HG02852 (cell line): ENCODE data around the gene PTMS.

Source experiments
- ATAC-seq: cut with Tn5 transposase; IDR thresholded peaks from one replicate; pipeline ENCODE4 v1.9.1; 2021; ENCODE audit warnings: mild to moderate bottlenecking, moderate library complexity; ENCODE audit not compliant: unreplicated experiment

The PTMS gene

DNA sequence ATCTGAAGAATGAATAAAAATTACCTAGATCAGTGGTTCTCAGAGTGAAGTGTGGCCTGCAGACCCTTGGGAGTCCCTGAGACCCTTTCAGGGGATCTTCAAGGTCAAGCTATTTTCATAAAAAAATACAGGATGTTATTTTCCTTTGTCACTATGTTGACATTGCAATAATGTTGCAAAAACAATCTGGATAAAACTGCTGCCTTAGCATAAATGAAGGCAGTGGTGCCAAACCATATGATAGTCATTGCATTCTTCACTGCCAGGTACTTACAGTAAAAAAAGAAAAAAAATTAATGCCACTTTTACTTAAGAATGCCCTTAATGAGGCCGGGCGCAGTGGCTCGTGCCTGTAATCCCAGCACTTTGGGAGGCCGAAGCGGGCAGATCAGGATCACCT lies 21.1 kb downstream of the PTMS start:
- no peak for ATAC-seq

DNA sequence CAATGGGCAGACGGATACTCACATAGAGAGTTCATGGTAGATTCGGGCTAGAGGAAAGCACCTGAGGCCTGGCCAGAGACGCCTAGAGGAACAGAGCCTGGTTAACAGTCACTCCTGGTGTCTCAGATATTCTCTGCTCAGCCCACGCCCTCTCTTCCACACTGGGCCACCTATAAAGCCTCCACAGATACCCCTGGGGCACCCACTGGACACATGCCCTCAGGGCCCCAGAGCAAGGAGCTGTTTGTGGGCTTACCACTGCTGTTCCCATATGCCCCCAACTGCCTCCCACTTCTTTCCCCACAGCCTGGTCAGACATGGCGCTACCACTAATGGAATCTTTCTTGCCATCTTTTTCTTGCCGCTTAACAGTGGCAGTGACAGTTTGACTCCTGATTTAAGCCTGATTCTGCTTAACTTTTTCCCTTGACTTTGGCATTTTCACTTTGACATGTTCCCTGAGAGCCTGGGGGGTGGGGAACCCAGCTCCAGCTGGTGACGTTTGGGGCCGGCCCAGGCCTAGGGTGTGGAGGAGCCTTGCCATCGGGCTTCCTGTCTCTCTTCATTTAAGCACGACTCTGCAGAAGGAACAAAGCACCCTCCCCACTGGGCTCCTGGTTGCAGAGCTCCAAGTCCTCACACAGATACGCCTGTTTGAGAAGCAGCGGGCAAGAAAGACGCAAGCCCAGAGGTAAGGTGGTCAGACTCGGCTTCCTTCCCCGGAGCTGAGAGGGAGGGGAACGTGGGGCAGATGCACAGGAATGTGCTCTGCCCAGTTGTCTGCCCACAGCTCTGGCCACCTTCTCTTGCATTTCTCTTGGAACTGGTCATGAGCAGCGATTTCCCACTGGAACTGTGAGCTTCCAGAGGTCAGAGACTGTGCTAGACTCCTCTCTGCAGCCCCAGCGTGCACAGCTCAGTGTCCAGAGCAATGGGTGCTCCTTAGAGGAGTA lies 23.1 kb downstream of the PTMS start, which contains the start of gene CD4:
Gene CD4 (plus strand): TSS at position 557 of the 953 bp plus-strand sequence. CDS start 10,611 bp downstream, outside the sequence.
- ATAC-seq = no peak

DNA sequence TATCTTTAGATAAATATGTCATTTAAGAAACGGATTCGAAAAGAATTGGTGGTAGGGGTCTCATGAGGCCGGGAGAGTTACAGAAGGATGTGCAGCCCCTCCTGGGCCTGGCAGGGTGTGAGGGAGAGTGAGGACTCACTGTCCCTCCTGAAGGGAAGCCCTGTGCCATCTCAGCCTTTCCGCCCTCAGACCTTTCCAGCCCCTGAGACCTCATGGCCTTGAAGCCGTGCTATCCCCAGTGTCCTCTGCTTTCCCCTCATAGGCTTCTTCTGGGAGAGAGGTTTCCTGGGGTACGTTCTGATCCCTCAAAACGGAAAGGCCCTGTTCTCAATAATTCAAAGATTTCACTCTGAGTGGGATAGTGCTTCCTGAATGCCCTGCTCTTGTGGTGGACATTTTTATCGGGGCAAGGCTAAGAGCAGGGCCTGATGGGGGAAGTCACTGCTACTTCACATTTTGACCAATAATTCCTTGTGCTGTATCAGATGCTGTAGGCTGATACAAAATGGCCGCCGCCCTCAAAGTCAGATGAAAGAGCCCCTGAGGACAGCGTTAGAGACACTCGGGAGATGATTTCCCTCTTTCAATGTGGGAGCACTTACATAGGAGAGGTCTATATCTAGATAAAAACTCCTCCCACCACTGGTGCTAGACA lies 24.5 kb downstream of the PTMS start:
- ATAC-seq = no peak

DNA sequence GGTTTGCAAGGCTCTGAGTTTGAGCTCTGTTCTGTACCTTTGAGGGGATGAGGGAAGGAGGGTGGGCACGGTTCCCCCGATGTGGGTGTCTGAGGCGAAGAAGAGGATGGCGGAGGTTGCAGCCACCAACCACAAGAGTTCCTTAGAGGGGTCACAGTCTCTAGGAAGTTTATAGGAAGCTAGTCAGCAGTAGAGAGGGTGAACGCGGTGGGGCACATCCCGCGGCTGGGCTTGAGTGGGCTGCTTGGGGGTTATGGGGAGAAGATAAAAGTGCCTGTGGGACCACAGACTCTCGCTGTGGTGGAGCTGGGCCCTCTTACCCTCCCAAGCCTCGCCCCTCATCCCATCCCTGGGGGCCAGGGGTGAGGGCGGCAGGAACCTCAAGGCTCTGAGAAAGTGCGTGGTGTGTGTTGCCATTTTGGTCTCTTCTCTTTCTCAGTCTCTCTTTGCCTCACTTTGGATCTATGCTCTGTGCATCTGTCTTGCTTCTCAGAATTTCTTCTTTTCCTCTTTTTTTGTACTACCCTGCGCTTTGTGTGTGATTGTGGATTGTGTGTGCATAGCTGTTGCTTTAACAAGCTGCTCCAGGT lies 25.9 kb downstream of the PTMS start:
- ATAC-seq = no peak

DNA sequence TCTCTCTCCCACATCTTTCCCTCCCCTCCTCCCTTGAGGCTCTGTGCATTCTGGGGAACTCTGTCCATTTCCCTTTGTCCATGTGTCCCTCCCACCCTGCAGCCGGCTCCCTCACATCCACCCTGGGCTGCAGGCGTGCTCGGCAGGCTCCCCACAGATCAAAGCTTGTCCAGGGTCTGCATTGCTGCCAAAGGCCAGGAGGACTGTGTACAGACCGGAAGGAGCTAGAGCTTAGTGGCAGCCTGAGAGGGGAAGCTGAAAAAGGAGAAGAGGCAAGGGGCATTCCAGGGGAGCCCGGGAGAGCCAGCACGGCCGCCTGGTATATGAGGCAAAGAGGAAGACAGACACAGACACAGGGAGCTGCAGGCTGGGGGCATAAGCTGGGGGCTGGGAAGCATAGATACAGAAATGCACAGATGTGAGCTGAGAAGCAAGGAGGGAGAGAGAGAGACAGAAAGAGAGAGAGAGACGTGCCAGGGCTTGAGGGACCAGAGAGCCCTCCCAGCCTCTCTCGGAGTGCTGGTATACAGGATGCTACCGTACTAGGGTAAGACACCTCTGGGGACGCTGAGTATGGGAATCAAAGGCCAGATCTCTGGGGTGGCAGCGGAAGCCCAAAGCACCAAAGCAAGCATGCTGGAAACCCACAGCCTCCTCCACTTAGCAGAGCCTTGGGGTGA lies 26.5 kb downstream of the PTMS start:
- ATAC-seq = no peak

DNA sequence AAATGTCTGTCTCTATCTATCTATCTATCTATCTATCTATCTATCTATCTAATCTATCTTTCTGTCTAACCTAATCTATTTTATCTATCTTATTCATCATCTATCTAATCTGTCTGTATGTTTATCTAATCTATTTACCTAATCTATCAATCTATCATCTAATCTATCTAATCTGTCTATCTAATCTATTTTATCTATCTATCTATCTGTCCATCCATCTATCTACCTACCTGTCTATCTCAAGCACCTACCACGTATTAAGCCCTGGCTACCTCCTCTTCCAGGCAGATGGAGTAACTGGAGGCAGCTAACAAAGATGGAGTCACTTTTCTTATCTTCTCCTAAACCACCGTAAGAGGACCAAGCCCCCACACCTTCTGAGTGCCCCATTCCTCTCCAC lies 28.9 kb downstream of the PTMS start:
- ATAC-seq = no peak

DNA sequence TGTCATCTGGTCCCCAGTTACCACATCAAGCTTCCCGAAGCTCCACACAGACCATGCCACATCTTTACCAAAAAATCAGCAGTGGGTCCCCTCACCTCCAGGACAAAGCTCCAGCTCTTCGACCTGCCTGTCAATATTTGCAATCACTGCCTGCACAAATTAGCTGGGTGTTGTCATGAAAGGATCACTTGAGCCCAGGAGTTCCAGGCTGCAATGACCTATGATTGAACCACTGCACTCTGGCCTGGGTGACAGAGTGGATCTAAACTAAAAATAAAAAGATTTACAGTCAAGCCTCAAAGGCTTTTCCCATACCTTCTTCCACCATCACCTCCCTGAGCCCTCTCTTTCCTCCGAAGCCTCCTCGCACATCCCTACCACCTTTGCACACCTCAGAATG lies 30.4 kb downstream of the PTMS start:
- no peak for ATAC-seq

DNA sequence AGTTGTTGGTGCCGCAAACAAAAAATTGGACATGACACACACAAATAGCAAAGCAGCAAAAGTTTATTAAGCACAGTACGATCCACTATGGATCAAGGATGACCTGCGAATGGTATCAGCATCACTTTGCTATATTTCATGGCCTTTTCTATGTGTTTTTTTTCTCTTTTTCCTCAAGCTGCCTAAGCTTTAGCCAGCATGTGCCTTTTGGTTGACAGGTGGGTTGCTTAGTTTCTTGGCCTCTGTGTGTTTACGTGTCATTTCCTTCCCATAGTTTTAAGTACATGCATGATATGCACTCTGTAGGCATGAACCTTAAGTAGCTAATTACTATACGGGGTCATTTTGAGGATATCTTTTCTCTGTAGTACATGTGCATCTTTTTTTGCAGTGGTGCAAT lies 33.0 kb downstream of the PTMS start:
- ATAC-seq = no peak

DNA sequence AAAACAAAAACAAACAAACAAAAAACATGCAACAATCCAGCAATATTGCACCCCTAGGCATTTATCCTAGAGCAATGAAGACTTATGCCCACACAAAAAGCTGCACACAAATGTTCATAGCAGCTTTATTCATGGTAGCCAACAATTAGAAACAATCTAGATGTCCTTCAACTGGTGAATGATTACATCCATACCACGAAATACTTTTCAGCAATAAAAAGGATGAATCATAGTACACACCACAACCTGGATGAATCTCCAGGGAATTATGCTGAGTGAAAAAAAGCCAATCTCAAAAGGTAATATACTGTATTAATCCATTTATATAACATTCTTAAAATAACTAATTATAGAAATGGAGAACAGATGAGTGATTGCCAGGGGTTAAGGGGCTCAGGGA lies 41.0 kb downstream of the PTMS start:
- no peak for ATAC-seq

DNA sequence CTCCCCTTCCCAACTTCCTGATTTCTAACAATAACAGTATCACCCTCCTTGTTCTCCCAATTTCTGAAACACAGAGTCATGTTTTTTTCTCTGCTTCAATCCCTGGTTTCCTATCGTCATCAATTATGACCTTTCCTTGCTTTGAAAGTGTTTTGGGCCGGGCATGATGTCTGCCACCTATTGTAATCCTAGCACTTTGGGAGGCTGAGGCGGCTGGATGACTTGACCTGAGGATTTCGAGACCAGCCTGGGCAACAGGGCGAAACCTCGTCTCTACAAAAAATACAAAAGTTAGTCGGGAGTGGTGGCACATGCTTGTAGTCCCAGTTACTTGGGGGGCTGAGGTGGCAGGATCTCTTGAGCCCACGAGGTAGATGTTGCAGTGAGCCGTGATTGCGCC lies 42.9 kb downstream of the PTMS start:
- no peak for ATAC-seq

DNA sequence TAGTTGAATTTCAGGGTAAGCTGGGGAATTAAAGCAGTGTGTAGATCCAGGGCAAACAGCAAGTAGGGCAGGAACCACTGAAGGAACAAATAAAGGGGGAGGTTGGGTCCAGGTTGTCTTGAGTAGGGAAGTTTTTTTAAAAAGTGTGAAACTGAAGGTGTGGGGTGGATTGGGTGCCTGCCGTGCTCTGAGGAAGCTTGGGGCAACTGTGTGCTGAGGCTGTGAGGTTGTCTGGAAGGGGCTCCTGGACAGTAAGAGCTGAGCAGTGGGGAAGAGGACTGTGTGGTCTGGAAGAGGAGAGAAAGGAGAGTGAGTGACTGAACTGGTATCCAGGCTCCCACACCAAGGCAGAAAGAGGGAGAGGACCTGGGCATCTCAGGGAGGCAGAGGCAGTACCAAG lies 44.6 kb downstream of the PTMS start:
- ATAC-seq = no peak

DNA sequence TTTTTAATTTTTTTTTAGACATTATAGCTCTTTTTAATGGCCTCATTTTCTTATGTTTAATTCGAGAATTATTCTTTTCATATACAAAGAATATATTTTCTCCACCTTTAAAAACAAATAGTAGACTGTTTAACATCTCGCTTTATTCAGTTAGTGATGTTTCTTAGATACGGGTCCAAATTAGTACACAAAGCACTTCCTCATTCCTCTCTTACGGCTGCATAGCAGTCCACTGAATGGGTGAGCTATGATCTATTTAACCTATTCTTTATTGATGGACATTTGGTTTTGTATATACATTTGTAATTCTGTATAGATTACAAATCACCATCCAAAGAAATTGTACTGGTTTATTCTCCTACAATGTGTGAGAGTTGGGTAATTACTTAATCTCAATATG lies 47.2 kb downstream of the PTMS start:
- no peak for ATAC-seq

DNA sequence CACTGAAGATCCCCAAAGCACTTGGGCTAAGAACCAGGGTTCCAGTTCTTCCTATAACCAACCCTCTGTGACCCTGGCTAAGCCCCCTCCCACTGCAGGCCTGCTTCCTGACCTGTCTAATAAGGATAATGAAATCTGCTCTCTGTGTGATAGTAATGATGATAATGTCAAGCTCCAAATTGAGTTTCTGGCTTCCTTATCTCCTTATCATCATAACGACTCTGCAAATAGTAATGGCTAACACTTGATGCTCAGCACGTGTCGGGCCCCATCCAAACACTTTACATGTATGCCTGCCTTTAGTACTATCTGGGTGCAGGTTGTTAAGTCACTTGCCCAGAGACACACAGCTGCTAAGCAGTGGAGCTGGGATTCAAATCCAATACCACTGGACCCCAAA lies 50.4 kb downstream of the PTMS start:
- ATAC-seq = no peak

DNA sequence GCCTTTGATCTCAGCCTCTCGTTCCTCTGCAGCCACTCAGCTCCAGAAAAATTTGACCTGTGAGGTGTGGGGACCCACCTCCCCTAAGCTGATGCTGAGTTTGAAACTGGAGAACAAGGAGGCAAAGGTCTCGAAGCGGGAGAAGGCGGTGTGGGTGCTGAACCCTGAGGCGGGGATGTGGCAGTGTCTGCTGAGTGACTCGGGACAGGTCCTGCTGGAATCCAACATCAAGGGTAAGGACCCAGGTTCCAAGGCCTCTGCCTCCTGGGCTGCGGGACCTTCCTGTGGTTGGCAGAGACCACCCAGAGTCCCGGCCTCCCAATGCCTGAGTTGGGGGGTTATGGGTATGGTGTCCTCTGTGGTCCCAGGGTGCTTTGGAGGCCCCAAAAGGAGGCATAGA lies 50.9 kb downstream of the PTMS start:
- ATAC-seq = no peak

DNA sequence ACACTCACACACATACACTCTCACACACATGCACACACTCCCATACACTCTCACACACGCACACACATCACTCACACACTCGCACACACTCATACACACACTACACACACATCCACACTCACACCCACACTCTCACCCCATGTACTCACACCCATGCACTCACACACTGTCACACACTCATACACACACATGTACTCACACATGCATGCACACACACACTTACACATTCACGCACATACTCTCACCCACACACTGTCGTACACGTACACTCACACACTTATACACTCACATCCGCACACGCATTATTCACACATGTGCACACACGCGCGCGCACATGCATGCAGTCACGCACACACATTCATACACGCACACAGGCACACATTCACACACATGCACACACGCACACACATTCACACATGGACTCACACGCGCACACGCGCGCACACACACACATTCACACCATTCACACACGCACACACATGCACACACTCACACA lies 51.5 kb downstream of the PTMS start:
- no peak for ATAC-seq

DNA sequence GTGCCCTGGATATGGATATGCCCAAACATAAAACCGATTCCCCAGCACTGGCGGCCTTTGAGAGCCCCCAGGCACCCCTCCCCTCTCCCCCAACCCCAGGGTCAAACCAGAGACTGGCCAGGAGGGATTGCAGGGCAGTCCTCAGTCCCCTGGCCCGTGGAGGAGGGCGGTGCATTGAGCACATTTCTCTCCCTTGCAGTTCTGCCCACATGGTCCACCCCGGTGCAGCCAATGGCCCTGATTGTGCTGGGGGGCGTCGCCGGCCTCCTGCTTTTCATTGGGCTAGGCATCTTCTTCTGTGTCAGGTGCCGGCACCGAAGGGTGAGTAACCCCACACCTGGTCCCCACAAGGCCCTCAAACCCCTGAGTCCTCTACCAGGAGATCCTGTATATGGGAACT lies 52.1 kb downstream of the PTMS start:
- ATAC-seq = no peak

DNA sequence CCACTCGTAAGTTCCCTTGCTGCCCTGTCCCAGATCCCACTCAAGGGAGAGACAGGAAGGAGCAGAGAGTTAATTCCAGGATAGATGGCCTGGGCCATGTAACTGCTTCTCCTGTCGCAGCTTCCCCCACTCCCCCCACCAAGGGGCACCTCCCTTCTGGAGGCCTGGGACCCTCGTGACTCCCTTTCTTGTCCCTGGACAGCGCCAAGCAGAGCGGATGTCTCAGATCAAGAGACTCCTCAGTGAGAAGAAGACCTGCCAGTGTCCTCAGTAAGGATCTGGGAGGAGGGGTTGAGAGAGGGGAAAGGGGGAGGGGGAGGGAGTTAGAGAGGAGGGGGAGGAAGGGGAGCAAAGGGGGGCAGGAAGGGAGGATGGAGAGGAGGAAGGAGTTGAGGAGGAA lies 52.5 kb downstream of the PTMS start:
- ATAC-seq = no peak

DNA sequence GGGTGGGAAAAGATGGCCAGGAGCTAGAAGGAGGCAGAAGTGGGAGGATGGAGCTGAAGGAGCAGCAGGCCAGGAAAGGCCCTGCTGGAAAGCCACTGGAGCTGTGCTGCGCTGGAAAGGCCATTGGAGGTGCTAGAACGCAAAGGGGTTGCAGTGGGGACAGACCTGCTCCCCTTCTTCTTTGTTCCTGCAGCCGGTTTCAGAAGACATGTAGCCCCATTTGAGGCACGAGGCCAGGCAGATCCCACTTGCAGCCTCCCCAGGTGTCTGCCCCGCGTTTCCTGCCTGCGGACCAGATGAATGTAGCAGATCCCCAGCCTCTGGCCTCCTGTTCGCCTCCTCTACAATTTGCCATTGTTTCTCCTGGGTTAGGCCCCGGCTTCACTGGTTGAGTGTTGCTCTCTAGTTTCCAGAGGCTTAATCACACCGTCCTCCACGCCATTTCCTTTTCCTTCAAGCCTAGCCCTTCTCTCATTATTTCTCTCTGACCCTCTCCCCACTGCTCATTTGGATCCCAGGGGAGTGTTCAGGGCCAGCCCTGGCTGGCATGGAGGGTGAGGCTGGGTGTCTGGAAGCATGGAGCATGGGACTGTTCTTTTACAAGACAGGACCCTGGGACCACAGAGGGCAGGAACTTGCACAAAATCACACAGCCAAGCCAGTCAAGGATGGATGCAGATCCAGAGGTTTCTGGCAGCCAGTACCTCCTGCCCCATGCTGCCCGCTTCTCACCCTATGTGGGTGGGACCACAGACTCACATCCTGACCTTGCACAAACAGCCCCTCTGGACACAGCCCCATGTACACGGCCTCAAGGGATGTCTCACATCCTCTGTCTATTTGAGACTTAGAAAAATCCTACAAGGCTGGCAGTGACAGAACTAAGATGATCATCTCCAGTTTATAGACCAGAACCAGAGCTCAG lies 53.2 kb downstream of the PTMS start:
- ATAC-seq = no peak

DNA sequence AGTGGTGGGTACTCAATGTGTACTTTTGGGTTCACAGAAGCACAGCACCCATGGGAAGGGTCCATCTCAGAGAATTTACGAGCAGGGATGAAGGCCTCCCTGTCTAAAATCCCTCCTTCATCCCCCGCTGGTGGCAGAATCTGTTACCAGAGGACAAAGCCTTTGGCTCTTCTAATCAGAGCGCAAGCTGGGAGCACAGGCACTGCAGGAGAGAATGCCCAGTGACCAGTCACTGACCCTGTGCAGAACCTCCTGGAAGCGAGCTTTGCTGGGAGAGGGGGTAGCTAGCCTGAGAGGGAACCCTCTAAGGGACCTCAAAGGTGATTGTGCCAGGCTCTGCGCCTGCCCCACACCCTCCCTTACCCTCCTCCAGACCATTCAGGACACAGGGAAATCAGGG lies 54.0 kb downstream of the PTMS start:
- no peak for ATAC-seq
